Stimulated activated CD4-positive, alpha-beta T cell treated with anti-CD3 and anti-CD28 coated beads, TNF-alpha, amount 100 ng/mL, for 4 hours (primary cell): ENCODE results near the gene CHST9.

Source experiments
- DNase-seq, 3 experiments: peaks; one replicate each; pipeline ENCODE4 v3.0.0-alpha.2; 2020; ENCODE audit warnings: low read depth in 3 of 3

CHST9 gene

DNA sequence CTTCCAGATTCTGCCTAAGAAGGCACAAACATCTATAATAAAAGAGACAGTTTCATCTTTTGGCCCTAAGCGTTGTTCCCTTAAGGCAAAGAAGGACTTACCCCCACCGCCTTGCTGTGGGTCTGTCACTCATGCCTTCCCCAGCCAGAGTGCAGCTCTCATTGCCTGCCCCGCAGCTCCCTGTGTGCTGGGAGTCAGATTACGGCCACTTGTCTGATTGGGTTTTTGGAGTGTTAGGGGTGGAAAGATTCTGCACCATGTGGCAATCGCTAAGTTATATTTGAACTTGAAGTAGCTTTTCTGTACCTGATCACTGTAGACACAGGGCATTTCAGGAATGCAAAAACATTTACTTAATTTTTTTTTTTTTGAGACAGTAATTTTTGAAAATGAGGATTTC lies 319.6 kb downstream of the CHST9 start, which contains the start of gene AQP4:
Gene AQP4, minus strand, starts transcription at position 151 of the 400 bp plus-strand sequence. Its CDS starts 18 bp downstream, at position 133.
- DNase-seq: no peak

GRCh38 chr18:26864658-26865057 lies 320.4 kb downstream of the CHST9 start:
- DNase-seq: no peak

- no peak for DNase-seq
These were observed 321.1 kb downstream of the CHST9 start for GRCh38 chr18:26863921-26864497.

- DNase-seq: no peak
These were observed 321.8 kb downstream of the CHST9 start for GRCh38 chr18:26863122-26863879.

DNA sequence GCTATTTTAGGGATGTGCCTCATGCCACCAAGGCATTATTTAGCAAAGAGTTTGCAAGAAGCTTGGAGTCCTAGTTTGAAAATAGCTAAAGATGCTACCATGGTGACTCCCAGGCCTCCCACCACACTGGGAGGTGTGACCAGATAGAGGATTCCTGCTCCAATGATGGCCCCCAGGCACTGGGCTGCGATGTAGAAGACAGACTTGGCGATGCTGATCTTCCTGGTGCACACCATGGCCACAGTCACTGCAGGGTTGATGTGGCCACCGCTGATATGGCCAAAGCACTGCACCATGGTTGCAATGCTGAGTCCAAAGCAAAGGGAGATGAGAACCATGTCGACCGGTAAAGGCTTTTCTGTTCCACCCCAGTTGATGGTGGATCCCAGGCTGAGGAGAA lies 323.0 kb downstream of the CHST9 start:
- DNase-seq: no peak
